Subcutaneous abdominal adipose tissue (tissue), 5 donors: ENCODE results near the gene IGFL3.
"Not testable (repeated sequence)": the region's sequence is repeated elsewhere in the genome, so short reads cannot be mapped to it uniquely, and the experiment has no call there.

Source experiments
- H3K27ac ChIP-seq: one replicate; pipeline ENCODE4 v1.7.0; 2013; ENCODE audit warnings: low read depth, mild to moderate bottlenecking, inconsistent platforms, low read length, moderate library complexity
- H3K27me3 ChIP-seq, 5 donors: one replicate each; pipeline ENCODE4 v1.7.0; 2013; ENCODE audit warnings: low read length in 5 of 5, inconsistent platforms in 1 of 5; ENCODE audit not compliant: control insufficient read depth in 5 of 5, insufficient read depth in 4 of 5
- H3K36me3 ChIP-seq, 5 donors: one replicate each; pipeline ENCODE4 v1.7.0; 2013; ENCODE audit warnings: low read length in 5 of 5; ENCODE audit not compliant: control insufficient read depth in 5 of 5, insufficient read depth in 5 of 5
- H3K4me1 ChIP-seq, 5 donors: one replicate each; pipeline ENCODE4 v1.7.0; 2013; ENCODE audit warnings: low read length in 5 of 5, mild to moderate bottlenecking in 3 of 5, moderate library complexity in 1 of 5; ENCODE audit not compliant: control insufficient read depth in 5 of 5, insufficient read depth in 5 of 5
- H3K4me3 ChIP-seq, 5 donors: one replicate each; pipeline ENCODE4 v1.7.0; 2013; ENCODE audit warnings: low read length in 5 of 5, low read depth in 1 of 5
- H3K9ac ChIP-seq, 5 donors: one replicate each; pipeline ENCODE4 v1.7.0; 2013; ENCODE audit warnings: low read length in 5 of 5, mild to moderate bottlenecking in 4 of 5, moderate library complexity in 3 of 5
- H3K9me3 ChIP-seq, 5 donors: one replicate each; pipeline ENCODE4 v1.7.0; 2013; ENCODE audit warnings: low read length in 5 of 5; ENCODE audit not compliant: control insufficient read depth in 5 of 5
- donor health status: healthy.
- donor health status: healthy.
- donor health status: healthy.
- donor health status: healthy.
- donor health status: healthy.

Gene IGFL3

DNA sequence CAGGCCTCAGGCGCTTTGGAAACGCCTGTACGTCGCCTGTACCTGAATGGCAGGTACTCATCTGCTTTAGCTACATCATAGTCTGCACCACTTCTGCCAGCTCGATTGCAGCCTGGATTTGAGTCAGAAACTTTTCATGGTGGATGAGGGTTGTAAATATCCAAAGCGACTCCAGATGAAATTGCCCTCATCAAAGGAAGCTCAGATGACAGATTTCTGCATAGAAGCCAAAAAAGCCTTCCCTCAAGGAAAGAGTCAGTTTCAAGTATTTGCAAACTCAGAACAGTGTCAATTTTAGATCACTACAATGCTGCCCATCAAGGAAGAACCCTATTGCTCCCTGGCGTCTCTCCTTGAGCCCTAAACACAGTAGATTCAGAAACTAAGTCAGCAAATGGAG lies 44.9 kb downstream of the IGFL3 start:
- Histone ChIP-seq H3K9ac (no peak overlapping the region), H3K4me3 (peak overlapping the region in 1 of 5 donors; percentile 16), H3K27me3 (peaks cover 18 to 37% (median 29%) of the 10 kb centered on the region in 5 donors), H3K4me1 (peaks cover 0 to 13% (median 8%) of the 10 kb centered on the region in 5 donors), H3K36me3 (no peaks in the 10 kb centered on the region), H3K9me3 (peaks cover 0 to 7% (median 5%) of the 10 kb centered on the region in 5 donors), H3K27ac (no peak overlapping the region)

DNA sequence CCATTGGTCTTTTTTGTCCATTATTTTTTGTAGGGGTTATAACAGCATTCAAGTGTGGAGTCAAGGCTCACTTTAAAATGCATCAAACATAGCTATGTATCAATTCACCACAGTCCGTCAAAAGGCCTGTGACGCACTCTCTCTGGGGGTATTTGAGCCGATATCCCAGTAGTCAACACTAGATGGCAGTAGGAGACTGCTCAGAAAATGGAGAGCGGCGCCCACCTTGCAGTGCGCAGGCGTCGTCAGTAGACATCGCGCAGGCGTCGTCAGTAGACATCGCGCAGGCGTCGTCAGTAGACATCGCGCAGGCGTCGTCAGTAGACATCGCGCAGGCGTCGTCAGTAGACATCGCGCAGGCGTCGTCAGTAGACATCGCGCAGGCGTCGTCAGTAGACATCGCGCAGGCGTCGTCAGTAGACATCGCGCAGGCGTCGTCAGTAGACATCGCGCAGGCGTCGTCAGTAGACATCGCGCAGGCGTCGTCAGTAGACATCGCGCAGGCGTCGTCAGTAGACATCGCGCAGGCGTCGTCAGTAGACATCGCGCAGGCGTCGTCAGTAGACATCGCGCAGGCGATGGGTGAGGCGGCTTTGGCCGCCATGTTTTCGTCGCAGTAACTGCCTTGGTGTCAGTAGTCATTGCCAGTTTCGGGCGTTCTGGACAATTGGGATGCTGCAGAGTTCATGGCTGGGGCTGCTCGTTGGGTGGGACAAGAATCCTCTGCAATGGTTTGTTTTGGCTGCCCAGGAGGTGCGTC lies 45.7 kb downstream of the IGFL3 start:
- not testable (repeated sequence) for H3K9ac ChIP-seq, H3K9me3 ChIP-seq, H3K27ac ChIP-seq, H3K36me3 ChIP-seq
- H3K4me3 ChIP-seq: peak overlapping the region in 1 of 5 donors; percentile 16
- peaks cover 18 to 37% (median 32%) of the 10 kb centered on the region in 5 donors for H3K27me3 ChIP-seq
- H3K4me1 ChIP-seq: peaks cover 0 to 13% (median 8%) of the 10 kb centered on the region in 5 donors

DNA sequence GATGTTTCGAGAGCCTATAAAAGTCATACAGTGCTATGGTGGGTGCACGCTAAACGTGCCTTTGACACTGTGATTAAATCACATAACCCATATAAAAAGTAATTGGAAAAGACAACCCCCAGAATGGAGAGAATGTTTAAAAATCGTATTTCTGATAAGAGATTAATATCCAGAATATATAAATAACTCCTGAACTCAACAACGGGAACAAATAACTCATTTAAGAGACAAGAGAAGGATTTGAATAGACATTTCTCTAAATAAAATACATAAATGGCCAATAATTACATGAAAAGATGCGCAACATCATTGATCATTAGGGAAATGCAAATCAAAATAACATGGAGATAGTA lies 46.7 kb downstream of the IGFL3 start:
- Histone ChIP-seq H3K4me1 (peaks cover 0 to 13% (median 8%) of the 10 kb centered on the region in 5 donors), H3K27ac (no peak overlapping the region), H3K27me3 (peaks cover 18 to 37% (median 32%) of the 10 kb centered on the region in 5 donors), H3K36me3 (no peaks in the 10 kb centered on the region), H3K9me3 (peaks cover 0 to 6% (median 5%) of the 10 kb centered on the region in 5 donors), H3K4me3 (no peak overlapping the region), H3K9ac (no peak overlapping the region)

DNA sequence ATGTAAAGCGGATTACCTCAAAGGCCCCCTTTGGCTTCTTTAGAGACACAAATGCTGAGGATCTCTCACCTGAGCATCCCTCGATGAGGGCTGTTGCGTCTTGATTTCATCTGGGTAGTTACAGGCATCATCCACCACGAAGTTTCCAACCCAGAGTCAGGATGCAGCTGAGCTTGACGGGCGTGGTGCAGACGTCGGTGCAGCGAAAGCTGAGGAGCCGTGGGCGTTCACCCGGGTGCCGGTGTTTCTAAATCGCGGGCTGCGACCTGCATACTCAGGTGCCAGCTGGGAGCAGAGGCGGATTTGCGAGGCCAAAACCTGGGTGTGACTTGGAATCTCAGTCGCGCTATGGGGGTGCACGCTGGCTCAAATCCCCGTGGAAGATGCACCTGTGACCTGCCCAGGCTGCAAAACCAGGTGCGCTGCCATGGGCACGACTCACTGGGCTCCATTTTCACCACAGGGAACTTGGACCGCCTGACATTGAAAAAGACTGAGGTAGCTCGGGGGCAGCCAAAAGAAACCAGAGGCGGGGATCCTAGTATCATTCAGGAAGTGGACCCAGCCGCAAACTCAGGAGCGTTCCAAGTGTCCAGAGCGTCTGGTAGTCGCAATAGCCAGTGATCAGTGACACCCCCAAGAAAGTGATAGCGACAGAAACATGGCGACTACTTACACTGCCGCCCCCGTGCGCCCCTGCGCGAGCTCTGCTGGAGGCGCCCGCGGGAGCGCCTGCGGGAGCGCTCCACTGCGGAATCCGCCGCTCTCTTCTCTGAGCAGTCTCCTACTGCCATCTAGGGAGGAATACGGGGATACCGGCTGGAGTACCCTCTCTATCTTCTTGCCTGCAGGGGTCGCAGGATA lies 47.3 kb downstream of the IGFL3 start:
- Histone ChIP-seq H3K4me1 (peaks cover 0 to 13% (median 8%) of the 10 kb centered on the region in 5 donors), H3K9me3 (peaks cover 0 to 6% (median 5%) of the 10 kb centered on the region in 5 donors), H3K27ac (no peak overlapping the region), H3K9ac (no peak overlapping the region), H3K4me3 (no peak overlapping the region), H3K27me3 (peaks cover 18 to 43% (median 32%) of the 10 kb centered on the region in 5 donors), H3K36me3 (no peaks in the 10 kb centered on the region)

DNA sequence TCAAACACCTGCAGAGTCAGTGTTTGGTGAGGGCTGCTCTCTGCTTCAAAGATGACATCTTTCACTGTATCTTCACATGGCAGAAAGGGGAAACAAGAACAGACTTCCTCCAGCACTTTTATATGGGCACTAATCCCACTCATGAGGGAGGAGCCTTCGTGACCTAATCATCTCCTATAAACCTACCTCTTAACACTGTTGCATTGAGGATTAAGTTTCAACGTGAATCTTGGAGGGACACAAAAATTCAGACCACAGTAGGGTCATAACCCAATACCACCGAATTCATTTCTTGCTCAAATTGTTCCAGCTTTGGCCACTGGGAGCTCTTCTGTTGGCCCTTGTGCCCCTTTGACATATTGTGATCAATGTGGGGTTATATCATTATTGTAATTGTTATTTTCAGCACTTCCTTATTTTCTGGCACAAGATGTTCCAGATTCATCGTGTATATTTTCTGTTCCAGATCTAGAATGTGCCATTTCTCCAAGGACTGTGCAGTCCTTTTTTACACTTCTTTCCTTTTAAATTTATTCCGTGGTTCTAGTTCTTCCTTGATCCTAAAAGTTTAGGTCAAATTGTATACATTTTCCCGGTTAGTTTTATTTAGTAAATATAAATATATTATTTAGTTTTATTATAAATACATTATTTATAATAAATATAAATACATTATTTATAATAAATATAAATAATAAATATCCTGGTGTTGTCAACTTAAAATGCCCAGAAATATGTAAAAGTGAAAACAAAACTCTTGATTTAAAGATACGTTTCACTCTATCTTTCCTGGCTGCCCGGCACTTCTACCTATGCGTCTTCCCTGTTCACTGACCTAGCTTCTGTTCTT lies 48.2 kb downstream of the IGFL3 start:
- Histone ChIP-seq H3K36me3 (no peaks in the 10 kb centered on the region), H3K9ac (no peak overlapping the region), H3K4me1 (peaks cover 0 to 13% (median 8%) of the 10 kb centered on the region in 5 donors), H3K9me3 (peaks cover 0 to 6% (median 5%) of the 10 kb centered on the region in 5 donors), H3K4me3 (no peak overlapping the region), H3K27ac (no peak overlapping the region), H3K27me3 (peaks cover 18 to 51% (median 37%) of the 10 kb centered on the region in 5 donors)

GRCh38 chr19:46073268-46073922 lies 51.1 kb downstream of the IGFL3 start:
- no peak overlapping the region for H3K9ac ChIP-seq
- no peaks in the 10 kb centered on the region for H3K36me3 ChIP-seq
- no peak overlapping the region for H3K27ac ChIP-seq
- H3K4me3 ChIP-seq: no peak overlapping the region
- H3K4me1 ChIP-seq: peaks cover 0 to 9% (median 7%) of the 10 kb centered on the region in 5 donors
- no peaks in the 10 kb centered on the region for H3K9me3 ChIP-seq
- H3K27me3 ChIP-seq: peaks cover 18 to 58% (median 35%) of the 10 kb centered on the region in 5 donors
